HCT116 (cell line): Measurements from ENCODE around the gene SLC4A5. TPM values are rescaled to one million over a fixed set of nuclear protein-coding genes. Genes with fewer than 3 reads are reported as not detected.

Source experiments
- ATAC-seq: fragments of 200-7000 bp; cut with Tn5 transposase; 2 replicates; pipeline ENCODE4 v1.9.1; 2020; ENCODE audit warnings: mild to moderate bottlenecking, moderate library complexity
- BruUV-seq: library from RNA; stranded (reverse); fragments of 400-500 nt; replicated peaks from 2 replicates; lab custom pipeline; 2021; lab: Mats Ljungman, UMichigan
- CTCF ChIA-PET: fragments of 300-600 bp; sonication (Branson Sonifier 250); formaldehyde crosslinking; loops from one replicate; lab custom pipeline; 2021; ENCODE audit warnings: antibody characterized with exemption; lab: Charles Lee
- POLR2A ChIA-PET: fragments of 300-600, 350-600 bp; sonication (Branson Sonifier 250); formaldehyde crosslinking; loops from one replicate; lab custom pipeline; 2021; ENCODE audit warnings: antibody characterized with exemption; lab: Charles Lee
- RAD21 ChIA-PET, 2 experiments: fragments of 300-600 bp; sonication (Branson Sonifier 250); formaldehyde crosslinking; loops; one replicate each; lab custom pipeline; 2023; ENCODE audit warnings: low total read pairs in 2 of 2; ENCODE audit not compliant: uncharacterized antibody in 2 of 2, unreplicated experiment in 2 of 2, low non-redundant PET in 1 of 2; lab: Charles Lee
- DNase-seq: peaks from one replicate; pipeline ENCODE4 v3.0.0-alpha.2; 2010; ENCODE audit warnings: low read depth, low spot score
- H2AFZ ChIP-seq: fragments of 200-600 bp; shearing (Covaris generic), sonication (generic); 2 replicates; pipeline ENCODE4 v1.6.1; 2017; ENCODE audit warnings: low read depth, mixed run types, mixed read lengths, antibody characterized with exemption, low read length; ENCODE audit not compliant: poor library complexity, severe bottlenecking
- H3K27ac ChIP-seq: 2 replicates; pipeline ENCODE4 v1.5.1; 2012; ENCODE audit warnings: low read depth, low read length
- H3K27me3 ChIP-seq: fragments of 200-600 bp; sonication (generic); 2 replicates; pipeline ENCODE4 v1.6.1; 2016; ENCODE audit warnings: mixed run types, low read length, mixed read lengths; ENCODE audit not compliant: insufficient read depth
- H3K36me3 ChIP-seq, 2 experiments: fragments of 200-500 bp in 1 of 2; fragments of 200-600 bp in 1 of 2; sonication (Bioruptor generic) in 1 of 2; sonication (generic) in 1 of 2; 2 replicates each; pipeline versions ENCODE4 v1.5.1 to v1.6.1; 2014 to 2016; ENCODE audit warnings: low read length in 2 of 2, inconsistent platforms in 1 of 2, mixed read lengths in 1 of 2, mixed run types in 1 of 2; ENCODE audit not compliant: insufficient read depth in 2 of 2, control insufficient read depth in 1 of 2
- H3K4me1 ChIP-seq, 2 experiments: fragments of 200-600 bp in 1 of 2; sonication (generic) in 1 of 2; 2 replicates each; pipeline versions ENCODE4 v1.5.1 to v1.6.1; 2012 to 2017; ENCODE audit warnings: low read length in 2 of 2, inconsistent platforms in 1 of 2, mild to moderate bottlenecking in 1 of 2, mixed read lengths in 1 of 2, mixed run types in 1 of 2, moderate library complexity in 1 of 2; ENCODE audit not compliant: insufficient read depth in 2 of 2, control insufficient read depth in 1 of 2
- H3K4me2 ChIP-seq: fragments of 200-600 bp; sonication (generic); 2 replicates; pipeline ENCODE4 v1.6.1; 2017; ENCODE audit warnings: mixed run types, low read length, mixed read lengths
- H3K4me3 ChIP-seq, 2 experiments: fragments of 200-600 bp in 1 of 2; sonication (generic) in 1 of 2; replicated peaks in 1 of 2; 2 replicates each; pipeline ENCODE4 v1.5.1; 2011 to 2016; ENCODE audit warnings: low read length in 2 of 2, control low read depth in 1 of 2, low read depth in 1 of 2, mild to moderate bottlenecking in 1 of 2, mixed read lengths in 1 of 2, mixed run types in 1 of 2
- H3K79me2 ChIP-seq: fragments of 200-600 bp; sonication (generic); 2 replicates; pipeline ENCODE4 v1.6.1; 2017; ENCODE audit warnings: mild to moderate bottlenecking, mixed run types, low read length, moderate library complexity, mixed read lengths; ENCODE audit not compliant: insufficient read depth
- H3K9ac ChIP-seq: fragments of 200-600 bp; sonication (generic); 2 replicates; pipeline ENCODE4 v1.6.1; 2016; ENCODE audit warnings: low read length, mixed read lengths
- H3K9me2 ChIP-seq: fragments of 200-600 bp; sonication (generic), shearing (Covaris generic); 2 replicates; pipeline ENCODE4 v1.6.1; 2017; ENCODE audit warnings: mixed run types, mild to moderate bottlenecking, moderate library complexity; ENCODE audit not compliant: insufficient read depth
- H3K9me3 ChIP-seq, 2 experiments: fragments of 200-500 bp in 1 of 2; fragments of 200-600 bp in 1 of 2; sonication (Bioruptor generic) in 1 of 2; sonication (generic) in 1 of 2; 2 replicates each; pipeline ENCODE4 v1.6.1; 2014 to 2017; ENCODE audit warnings: low read length in 2 of 2, mixed read lengths in 2 of 2, inconsistent platforms in 1 of 2, low read depth in 1 of 2, mild to moderate bottlenecking in 1 of 2, mixed run types in 1 of 2, moderate library complexity in 1 of 2; ENCODE audit not compliant: control insufficient read depth in 1 of 2, insufficient read depth in 1 of 2
- H4K20me1 ChIP-seq: fragments of 200-600 bp; sonication (generic), shearing (Covaris generic); 2 replicates; pipeline ENCODE4 v1.6.1; 2017; ENCODE audit warnings: mixed run types, mild to moderate bottlenecking, moderate library complexity; ENCODE audit not compliant: insufficient read depth
- ATF3 ChIP-seq: IDR thresholded peaks from 2 replicates; pipeline ENCODE4 v1.6.1; 2012
- CBX3 ChIP-seq: IDR thresholded peaks from 2 replicates; pipeline ENCODE4 v1.6.1; 2012; ENCODE audit warnings: low read depth
- CTCF ChIP-seq, 3 experiments: fragments of 200-600 bp in 1 of 3; sonication (generic) in 1 of 3; IDR thresholded peaks in 2 of 3; conservative IDR thresholded peaks in 1 of 3; 2 replicates each; pipeline ENCODE4 v1.5.1; 2012 to 2017; ENCODE audit warnings: low read depth in 2 of 3, low read length in 2 of 3, antibody characterized with exemption in 1 of 3, borderline replicate concordance in 1 of 3, control low read depth in 1 of 3, mild to moderate bottlenecking in 1 of 3, mixed read lengths in 1 of 3, mixed run types in 1 of 3, moderate library complexity in 1 of 3; ENCODE audit not compliant: insufficient read depth in 1 of 3
- EGR1 ChIP-seq: IDR thresholded peaks from 2 replicates; pipeline ENCODE4 v1.6.1; 2012; ENCODE audit warnings: low read depth
- ELF1 ChIP-seq: IDR thresholded peaks from 2 replicates; pipeline ENCODE4 v1.6.1; 2012; ENCODE audit warnings: low read depth, borderline replicate concordance
- EZH2 ChIP-seq: fragments of 200-600 bp; sonication (generic); IDR thresholded peaks from 2 replicates; pipeline ENCODE4 v1.6.1; 2017; ENCODE audit warnings: antibody characterized with exemption, mixed run types
- FOSL1 ChIP-seq: IDR thresholded peaks from 2 replicates; pipeline ENCODE4 v1.6.1; 2012; ENCODE audit warnings: low read depth
- JUND ChIP-seq: IDR thresholded peaks from 2 replicates; pipeline ENCODE4 v1.6.1; 2012
- MAX ChIP-seq: IDR thresholded peaks from 2 replicates; pipeline ENCODE4 v1.6.1; 2012
- POLR2A ChIP-seq: IDR thresholded peaks from 2 replicates; pipeline ENCODE4 v1.7.0; 2011; ENCODE audit warnings: borderline replicate concordance; ENCODE audit not compliant: insufficient read depth, insufficient read length; ENCODE audit errors: extremely low read depth
- POLR2AphosphoS5 ChIP-seq: IDR thresholded peaks from 2 replicates; pipeline ENCODE4 v1.6.1; 2011; ENCODE audit warnings: mild to moderate bottlenecking, low read depth, low read length, moderate library complexity
- REST ChIP-seq: IDR thresholded peaks from 2 replicates; pipeline ENCODE4 v1.6.1; 2012; ENCODE audit warnings: low read depth
- SIN3A ChIP-seq: IDR thresholded peaks from 2 replicates; pipeline ENCODE4 v1.6.1; 2012; ENCODE audit warnings: low read depth
- SP1 ChIP-seq: IDR thresholded peaks from 2 replicates; pipeline ENCODE4 v1.6.1; 2012; ENCODE audit warnings: low read depth
- SRF ChIP-seq: IDR thresholded peaks from 2 replicates; pipeline ENCODE4 v1.6.1; 2012; ENCODE audit warnings: low read depth
- TCF7L2 ChIP-seq: IDR thresholded peaks from 2 replicates; pipeline ENCODE4 v1.7.0; 2011; ENCODE audit warnings: borderline replicate concordance, inconsistent platforms; ENCODE audit not compliant: insufficient read depth, insufficient read length; ENCODE audit errors: extremely low read depth
- YY1 ChIP-seq: IDR thresholded peaks from 2 replicates; pipeline ENCODE4 v1.6.1; 2011; ENCODE audit warnings: low read length, low read depth, moderate library complexity, mild to moderate bottlenecking; ENCODE audit not compliant: insufficient replicate concordance; ENCODE audit errors: extremely low read depth
- ZBTB33 ChIP-seq: IDR thresholded peaks from 2 replicates; pipeline ENCODE4 v1.6.1; 2011; ENCODE audit warnings: mild to moderate bottlenecking, low read length, moderate library complexity; ENCODE audit not compliant: insufficient replicate concordance; ENCODE audit errors: extremely low read depth
- ZNF274 ChIP-seq: fragments of 200-500 bp; sonication (Bioruptor generic); IDR thresholded peaks from 2 replicates; pipeline ENCODE4 v1.6.1; 2014; ENCODE audit warnings: mild to moderate bottlenecking, low read depth, low read length, inconsistent platforms
- intact Hi-C: fragments of 100-400 bp; cut with micrococcal nuclease; formaldehyde crosslinking; loops from 2 replicates; pipeline ENCODE4 v1.10.0; 2022
- total RNA-seq: library from RNA; stranded (reverse); gene quantifications from one replicate; pipeline ENCODE4 v1.2.1, GENCODE V29; 2021; ENCODE audit not compliant: unreplicated experiment

Gene SLC4A5
- total RNA-seq, 1 experiment from 2014 or later, result 0.91 TPM

- no peaks in the 10 kb centered on the region for H4K20me1 ChIP-seq
- ChIA-PET CTCF (no interaction called here), POLR2A (no interaction called here), RAD21 (no interaction called here)
- no peaks in the 10 kb centered on the region for H3K36me3 ChIP-seq
- no peaks in the 10 kb centered on the region for H3K27me3 ChIP-seq
- intact Hi-C loops, result loop anchor here (5.0 kb wide), 2 partner anchors 148 to 278 kb away; no protein-coding TSS in a partner anchor
- no peak overlapping the region for H3K4me3 ChIP-seq
- H3K79me2 ChIP-seq, result no peaks in the 10 kb centered on the region
- ATAC-seq, result no peak
- no peaks in the 10 kb centered on the region for H3K9me2 ChIP-seq
- no peaks in the 10 kb centered on the region for H3K9me3 ChIP-seq
- no peak overlapping the region for H3K4me2 ChIP-seq
- TF ChIP-seq EGR1, result no peak
- TF ChIP-seq JUND, result no peak
- TF ChIP-seq TCF7L2, result no peak
- no peak for TF ChIP-seq REST
- TF ChIP-seq ATF3, result no peak
- TF ChIP-seq EZH2, result no peak
- TF ChIP-seq SIN3A, result no peak
- no peak for TF ChIP-seq YY1
- TF ChIP-seq ELF1, result no peak
- no peak for TF ChIP-seq CBX3
- TF ChIP-seq POLR2A, result no peak
- TF ChIP-seq MAX, result no peak
- TF ChIP-seq SRF, result no peak
- TF ChIP-seq SP1, result no peak
- no peak for TF ChIP-seq CTCF (IDR thresholded peaks at IDR 0.05 in 2 of 3, conservative IDR thresholded peaks at IDR 0.05 in 1 of 3; ENCODE audit: borderline replicate concordance in 1 of 3, insufficient read depth in 1 of 3, low read depth in 2 of 3, low read length in 2 of 3)
- TF ChIP-seq ZBTB33, result no peak
- no peak for TF ChIP-seq POLR2AphosphoS5
- no peak for TF ChIP-seq FOSL1
- TF ChIP-seq ZNF274, result no peak
- H3K9ac ChIP-seq, result no peak overlapping the region
- H3K4me1 ChIP-seq, result no peaks in the 10 kb centered on the region
- no peak overlapping the region for H3K27ac ChIP-seq
- no peak for DNase-seq
- no TSS peak for BruUV-seq
- H2AFZ ChIP-seq, result no peak overlapping the region
Measured at GRCh38 chr2:74253971-74254310, 89.3 kb downstream of the SLC4A5 start.
